RWPE2 (cell line): ENCODE data around the gene UBA1.
"Not testable (repeated sequence)": the region's sequence is repeated elsewhere in the genome, so short reads cannot be mapped to it uniquely, and the experiment has no call there.

Experiments used
- ATAC-seq: fragments of 200-7000 bp; cut with Tn5 transposase; 3 replicates; pipeline ENCODE4 v1.9.1; 2021; ENCODE audit warnings: low read depth
- DNase-seq: peaks from one replicate; pipeline ENCODE4 v3.0.0-alpha.2; 2020; ENCODE audit warnings: low spot score
- H3K27ac ChIP-seq: fragments of 450-650 bp; 2 replicates; pipeline ENCODE4 v1.5.1; 2017; ENCODE audit warnings: mild to moderate bottlenecking; ENCODE audit not compliant: poor library complexity, severe bottlenecking
- H3K27me3 ChIP-seq: fragments of 250-450 bp; sonication (Bioruptor Pico); 2 replicates; pipeline ENCODE4 v1.5.1; 2021; ENCODE audit warnings: mild to moderate bottlenecking, moderate library complexity; ENCODE audit not compliant: insufficient read depth, poor library complexity, severe bottlenecking
- H3K36me3 ChIP-seq: fragments of 250-450 bp; sonication (Bioruptor Pico); 2 replicates; pipeline ENCODE4 v1.5.1; 2020; ENCODE audit warnings: low read depth, mild to moderate bottlenecking, moderate library complexity
- H3K4me1 ChIP-seq: fragments of 250-450 bp; sonication (Bioruptor Pico); 2 replicates; pipeline ENCODE4 v1.5.1; 2021; ENCODE audit warnings: mild to moderate bottlenecking, moderate library complexity; ENCODE audit not compliant: insufficient read depth, poor library complexity, severe bottlenecking
- H3K4me3 ChIP-seq: fragments of 250-450 bp; sonication (Bioruptor Pico); 2 replicates; pipeline ENCODE4 v1.5.1; 2021; ENCODE audit warnings: mild to moderate bottlenecking, moderate library complexity; ENCODE audit not compliant: severe bottlenecking
- H3K9me3 ChIP-seq: fragments of 250-450 bp; sonication (Bioruptor Pico); 2 replicates; pipeline ENCODE4 v1.5.1; 2021; ENCODE audit warnings: mild to moderate bottlenecking, moderate library complexity; ENCODE audit not compliant: severe bottlenecking
- CTCF ChIP-seq: fragments of 450-650 bp; IDR thresholded peaks from one replicate; pipeline ENCODE4 v1.5.1; 2017; ENCODE audit warnings: mild to moderate bottlenecking, moderate library complexity; ENCODE audit not compliant: poor library complexity, severe bottlenecking

UBA1 gene

GRCh38 chrX:47248576-47248975 lies 54.9 kb downstream of the UBA1 start:
- DNase-seq: no peak
- Histone ChIP-seq H3K9me3 (no peaks in the 10 kb centered on the region), H3K4me1 (no peaks in the 10 kb centered on the region), H3K4me3 (no peak overlapping the region), H3K36me3 (no peaks in the 10 kb centered on the region), H3K27ac (no peak overlapping the region), H3K27me3 (no peaks in the 10 kb centered on the region)
- no peak for TF ChIP-seq CTCF
- no peak for ATAC-seq

- no peaks in the 10 kb centered on the region for H3K36me3 ChIP-seq
Observed at GRCh38 chrX:47250017-47250347, 56.4 kb downstream of the UBA1 start.

GRCh38 chrX:47257620-47258019 lies 64.0 kb downstream of the UBA1 start:
- not testable (repeated sequence) for H3K4me3 ChIP-seq, H3K27ac ChIP-seq, H3K4me1 ChIP-seq, H3K36me3 ChIP-seq, DNase-seq, ATAC-seq, H3K9me3 ChIP-seq, H3K27me3 ChIP-seq

More at GRCh38 chrX:47250017-47250347, 56.4 kb downstream of the UBA1 start:
- no peaks in the 10 kb centered on the region for H3K4me1 ChIP-seq
- no peak for TF ChIP-seq CTCF
- no peaks in the 10 kb centered on the region for H3K27me3 ChIP-seq
- no peaks in the 10 kb centered on the region for H3K9me3 ChIP-seq
- no peak overlapping the region for H3K4me3 ChIP-seq
- DNase-seq (no peak), ATAC-seq (no peak)
- H3K27ac ChIP-seq: no peak overlapping the region
